GM12801 (cell line): Measurements from ENCODE around the gene TPCN1.

ENCODE experiments used
- CTCF ChIP-seq: IDR thresholded peaks from one replicate; pipeline ENCODE4 v1.5.1; 2011; ENCODE audit warnings: control low read depth; ENCODE audit not compliant: insufficient read length; ENCODE audit errors: extremely low read depth

Gene TPCN1

GRCh38 chr12:113204804-113205203 lies 16.5 kb upstream of the TPCN1 start:
- no peak for TF ChIP-seq CTCF

GRCh38 chr12:113207613-113208040 lies 13.6 kb upstream of the TPCN1 start:
- no peak for TF ChIP-seq CTCF

- TF ChIP-seq CTCF: no peak
Observed at GRCh38 chr12:113208041-113208934, 13.0 kb upstream of the TPCN1 start.

GRCh38 chr12:113211160-113211559 lies 10.1 kb upstream of the TPCN1 start:
- TF ChIP-seq CTCF: no peak

GRCh38 chr12:113214895-113215400 lies 6.3 kb upstream of the TPCN1 start:
- TF ChIP-seq CTCF: no peak

- no peak for TF ChIP-seq CTCF
Observed at GRCh38 chr12:113216027-113216426, 5.2 kb upstream of the TPCN1 start.

- TF ChIP-seq CTCF: no peak
Observed at GRCh38 chr12:113220593-113221180, 577 bp upstream of the TPCN1 start.
